HG03558 (cell line): ENCODE results near the gene SMCO3.
"Not testable (repeated sequence)": the region's sequence is repeated elsewhere in the genome, so short reads cannot be mapped to it uniquely, and the experiment has no call there.

Experiments
- ATAC-seq: cut with Tn5 transposase; IDR thresholded peaks from one replicate; pipeline ENCODE4 v1.9.1; 2021; ENCODE audit warnings: moderate number of reproducible peaks; ENCODE audit not compliant: unreplicated experiment; ENCODE audit errors: extremely low read depth

SMCO3 gene

DNA sequence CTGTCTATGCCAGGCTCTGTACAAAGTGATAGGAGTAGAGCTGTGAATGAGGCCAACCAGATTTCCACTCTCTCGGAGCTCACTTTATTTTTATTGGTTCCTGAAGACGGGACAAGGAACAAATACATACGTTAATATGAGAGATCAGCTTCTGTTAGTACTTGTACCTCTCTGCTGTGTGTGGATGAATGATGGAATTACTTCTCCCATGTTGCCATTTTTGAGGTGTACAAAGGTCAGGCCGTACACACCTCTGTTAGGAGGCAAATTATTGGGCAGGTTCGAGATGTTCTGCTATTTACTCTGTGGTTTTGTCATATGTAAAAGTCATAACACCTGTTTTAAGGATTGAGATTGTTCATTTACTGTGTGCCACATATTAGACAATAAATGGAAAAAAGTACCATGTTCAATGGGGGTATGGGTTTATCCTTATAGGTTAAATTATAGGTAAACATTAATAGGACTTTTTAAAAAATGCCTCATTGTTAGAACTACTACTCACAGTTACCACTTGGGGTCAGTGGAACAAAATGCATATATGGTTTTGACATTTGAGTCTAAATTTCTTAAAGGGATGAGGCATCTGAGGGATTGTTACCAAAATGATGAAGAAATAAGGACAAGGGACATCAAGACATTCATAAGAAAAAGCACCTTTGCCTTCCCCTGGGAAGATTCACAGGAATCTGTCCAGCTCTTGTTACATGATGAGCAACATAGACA, 37.6 kb downstream of the SMCO3 start:
- no peak for ATAC-seq

- ATAC-seq, result no peak
These were observed 38.4 kb downstream of the SMCO3 start for GRCh38 chr12:14775636-14775980.

- no peak for ATAC-seq
These were observed 38.9 kb downstream of the SMCO3 start for GRCh38 chr12:14774906-14775635.

- ATAC-seq, result peak; percentile 37
These were observed 39.7 kb downstream of the SMCO3 start for GRCh38 chr12:14774074-14774905.

- ATAC-seq, result peak; percentile 4
These were observed 40.3 kb downstream of the SMCO3 start for GRCh38 chr12:14773685-14774073.

- ATAC-seq, result no peak
These were observed 41.0 kb downstream of the SMCO3 start for GRCh38 chr12:14772946-14773345.

DNA sequence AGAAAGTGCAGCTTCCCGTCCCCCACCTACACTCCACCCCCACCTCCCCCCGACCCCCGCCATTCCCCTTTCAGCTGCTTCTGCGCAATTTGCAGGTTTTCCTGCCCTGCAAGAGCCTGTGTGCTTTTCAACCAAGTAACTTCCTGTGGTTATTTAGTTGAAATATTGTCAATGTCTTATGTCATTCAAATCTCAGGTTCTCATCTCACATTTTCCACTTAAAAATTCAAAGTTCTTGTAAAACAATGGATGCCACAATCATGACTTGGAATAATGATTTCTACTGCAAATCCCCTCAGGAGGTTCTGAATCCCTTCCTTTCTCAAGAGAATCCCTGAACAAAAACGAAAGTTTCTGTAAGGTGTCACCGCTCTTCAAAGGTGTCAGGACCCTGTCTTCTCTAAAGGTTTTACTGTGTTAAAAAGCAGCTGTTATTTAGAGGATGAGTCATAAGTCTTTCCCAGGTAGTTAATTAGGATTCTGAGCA, 42.3 kb downstream of the SMCO3 start:
- ATAC-seq, result no peak

- no peak for ATAC-seq
These were observed 43.2 kb downstream of the SMCO3 start for GRCh38 chr12:14770496-14771461.

DNA sequence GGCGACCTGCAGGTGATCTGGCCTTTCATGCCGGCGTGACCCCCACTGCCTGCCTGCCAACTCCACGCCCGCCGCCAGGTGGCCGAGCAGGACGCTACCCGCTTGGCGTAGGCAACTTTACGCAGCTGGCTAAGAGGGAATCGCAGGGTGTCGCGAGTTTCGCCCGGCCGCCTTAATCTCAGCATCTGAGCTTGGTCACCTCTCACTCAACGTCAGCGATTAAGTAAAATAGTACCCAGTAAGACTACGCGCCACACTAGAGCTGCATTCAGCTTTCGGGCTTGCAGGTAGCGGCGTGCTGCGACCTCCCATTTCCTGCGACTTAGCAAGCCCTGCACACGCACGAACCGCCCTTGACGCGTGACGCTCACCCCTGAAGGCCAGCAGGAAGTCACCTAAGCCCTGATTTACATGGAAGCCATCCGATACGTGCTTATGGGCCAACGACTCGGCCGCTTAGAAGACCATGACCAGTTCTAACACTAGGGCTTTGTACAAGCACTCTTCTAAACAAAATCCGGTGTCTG, 44.0 kb downstream of the SMCO3 start:
- ATAC-seq, result peak; percentile 17

- no peak for ATAC-seq
These were observed 44.5 kb downstream of the SMCO3 start for GRCh38 chr12:14769466-14769968.

DNA sequence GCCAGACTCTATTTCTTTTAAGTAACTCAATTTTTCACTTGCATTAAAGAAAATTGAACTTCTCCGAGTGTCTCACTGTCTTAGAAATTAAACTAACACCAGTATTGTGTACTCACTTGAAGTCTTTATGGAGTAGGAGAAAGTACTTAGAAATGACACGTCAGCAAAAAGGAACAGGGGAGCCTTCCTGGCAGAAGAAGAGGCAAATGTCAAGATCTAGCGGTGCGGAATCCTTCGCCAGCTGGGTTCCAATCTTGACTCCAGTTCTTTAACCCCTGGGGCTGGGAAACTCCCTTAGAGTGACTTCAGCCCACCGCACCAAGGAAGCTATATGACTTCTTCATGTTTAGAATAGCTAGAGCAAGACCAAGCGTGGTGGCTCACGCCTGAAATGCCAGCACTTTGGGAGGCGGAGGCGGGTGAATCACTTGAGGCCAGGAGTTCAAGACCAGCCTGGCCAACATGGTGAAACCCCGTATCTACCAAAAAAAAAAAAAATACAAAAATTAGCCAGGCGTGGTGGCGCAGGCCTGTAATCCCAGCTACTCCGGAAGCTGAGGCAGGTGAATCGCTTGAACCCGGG, 45.1 kb downstream of the SMCO3 start:
- ATAC-seq, result no peak

- no peak for ATAC-seq
These were observed 46.4 kb downstream of the SMCO3 start for GRCh38 chr12:14767617-14768016.

DNA sequence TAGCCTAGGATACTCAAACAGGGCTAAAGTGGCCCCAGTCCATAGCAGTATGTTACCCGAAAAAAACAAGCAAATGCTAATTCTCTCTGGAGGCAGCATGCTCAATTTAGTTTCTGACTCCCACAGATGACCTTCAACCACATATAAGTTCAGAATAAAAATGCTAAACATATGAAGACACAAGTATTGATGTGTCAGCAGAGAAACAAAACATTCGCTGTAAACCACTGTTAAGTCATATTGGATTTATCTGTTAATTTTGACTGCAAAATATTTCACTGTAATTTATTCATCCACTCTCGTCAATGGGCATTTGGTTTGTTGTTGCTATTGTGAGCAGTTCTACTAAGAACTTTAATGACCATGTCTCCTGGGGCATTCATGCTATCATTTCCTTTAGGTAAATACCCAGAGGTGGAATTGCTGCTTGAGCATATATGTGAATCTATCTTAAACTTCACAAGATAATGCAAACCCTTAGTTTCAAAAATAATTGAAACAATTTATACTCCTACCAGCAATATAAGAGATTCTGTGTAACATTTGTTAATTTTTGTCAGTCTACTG, 47.2 kb downstream of the SMCO3 start:
- no peak for ATAC-seq

- not testable (repeated sequence) for ATAC-seq
These were observed 48.0 kb downstream of the SMCO3 start for GRCh38 chr12:14766020-14766419.

DNA sequence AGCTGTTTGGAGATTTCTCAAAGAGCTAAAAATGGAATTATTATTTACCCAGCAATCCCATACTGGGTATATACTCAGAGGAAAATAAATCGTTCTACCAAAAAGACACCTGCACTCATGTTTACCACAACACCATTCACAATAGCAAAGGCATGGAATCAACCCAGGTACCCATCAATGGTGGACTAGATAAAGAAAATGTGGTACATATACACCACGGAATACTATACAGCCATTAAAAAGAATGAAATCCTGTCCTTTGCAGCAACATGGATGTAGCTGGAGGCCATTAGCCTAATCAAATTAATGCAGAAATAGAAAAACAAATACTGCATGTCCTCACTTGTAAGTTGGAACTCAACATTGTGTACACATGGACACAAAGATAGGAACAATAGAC, 48.6 kb downstream of the SMCO3 start:
- ATAC-seq, result no peak

DNA sequence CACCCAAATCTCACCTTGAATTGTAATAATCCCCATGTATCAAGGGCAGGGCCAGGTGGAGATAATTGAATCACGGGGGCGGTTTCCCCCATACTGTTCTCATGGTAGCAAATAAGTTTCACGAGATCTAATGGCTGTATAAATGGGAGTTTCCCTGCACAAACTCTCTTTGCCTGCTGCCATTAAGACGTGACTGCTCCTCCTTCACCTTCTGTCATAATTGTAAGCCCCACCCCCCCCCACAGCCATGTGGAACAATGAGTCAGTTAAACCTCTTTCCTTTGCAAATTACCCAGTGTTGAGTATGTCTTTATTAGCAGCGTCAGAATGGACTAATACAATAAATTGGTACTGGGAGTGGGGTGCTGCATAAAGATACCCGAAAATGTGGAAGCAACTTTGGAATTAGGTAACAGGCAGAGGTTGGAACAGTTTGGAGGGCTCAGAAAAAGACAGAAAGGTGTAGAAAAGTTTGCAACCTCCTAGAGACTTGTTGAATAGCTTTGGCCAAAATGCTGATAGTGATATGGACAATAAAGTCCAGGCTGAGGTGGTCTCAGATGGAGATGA, 54.2 kb downstream of the SMCO3 start:
- not testable (repeated sequence) for ATAC-seq

DNA sequence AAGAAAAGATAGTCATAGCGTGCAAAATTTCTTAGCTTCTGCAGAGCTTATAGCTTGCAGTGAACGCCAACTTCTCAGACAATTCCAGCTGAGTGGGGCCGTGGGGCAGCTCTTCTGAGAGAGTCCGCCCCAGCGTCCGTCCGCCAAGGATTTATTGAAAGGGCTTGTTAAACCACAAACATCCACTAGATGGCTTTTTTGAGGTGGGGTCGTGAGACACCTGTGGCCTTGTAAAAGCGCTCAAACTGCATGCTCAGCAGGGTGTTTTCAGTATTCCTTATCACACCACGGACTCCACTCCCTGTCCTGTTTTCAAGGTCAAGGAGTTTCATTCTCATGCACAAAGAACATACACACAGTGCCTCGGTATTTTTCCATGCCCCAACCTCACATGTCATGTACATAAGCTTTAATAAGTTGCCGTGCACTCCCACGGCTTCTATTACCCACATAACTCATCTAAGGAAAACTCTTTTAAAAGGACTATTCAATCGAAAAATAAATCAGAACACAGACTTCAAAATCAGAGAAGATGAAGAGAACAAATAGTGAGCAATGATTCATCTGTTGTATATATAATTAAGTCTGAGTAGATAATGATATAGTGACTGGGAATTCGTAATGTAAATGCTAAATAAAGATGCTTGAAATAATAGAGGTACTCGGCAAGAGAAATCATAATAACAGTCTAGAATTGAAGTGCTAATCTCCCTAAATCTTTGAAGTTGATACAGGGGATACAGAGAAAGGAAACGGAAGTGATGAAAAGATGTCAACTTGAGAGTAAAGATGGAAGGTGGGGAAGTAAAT, 57.4 kb downstream of the SMCO3 start:
- no peak for ATAC-seq
